Progenitor cell of endocrine pancreas (in vitro differentiated cells): ENCODE measurements around the gene FAM83C. TPM values are rescaled to one million over a fixed set of nuclear protein-coding genes. Genes with fewer than 3 reads are reported as not detected.

Experiments
- DNase-seq: peaks from one replicate; pipeline ENCODE4 v3.0.0; 2021; ENCODE audit warnings: low spot score; ENCODE audit not compliant: unreplicated experiment
- H3K27ac Mint-ChIP-seq: 2 replicates; pipeline ENCODE4 v1.8.0; 2021; ENCODE audit warnings: mild to moderate bottlenecking, moderate library complexity, mixed read lengths
- H3K27me3 Mint-ChIP-seq: 2 replicates; pipeline ENCODE4 v1.8.0; 2021; ENCODE audit warnings: mixed read lengths
- H3K36me3 Mint-ChIP-seq: 2 replicates; pipeline ENCODE4 v1.8.0; 2022; ENCODE audit warnings: mixed read lengths; ENCODE audit not compliant: insufficient read depth
- H3K4me1 Mint-ChIP-seq: 2 replicates; pipeline ENCODE4 v1.8.0; 2021; ENCODE audit warnings: low read depth, mixed read lengths
- H3K4me3 Mint-ChIP-seq: 2 replicates; pipeline ENCODE4 v1.8.0; 2021; ENCODE audit warnings: low read depth, mild to moderate bottlenecking, moderate library complexity, mixed read lengths
- H3K9me3 Mint-ChIP-seq: 2 replicates; pipeline ENCODE4 v1.8.0; 2021; ENCODE audit warnings: low read depth, mixed read lengths
- CTCF ChIP-seq: fragments of 200-600 bp; sonication (generic); IDR thresholded peaks from one replicate; pipeline ENCODE4 v1.5.0; 2021; ENCODE audit warnings: antibody characterized with exemption, mild to moderate bottlenecking; ENCODE audit not compliant: unreplicated experiment
- total RNA-seq: library from RNA; stranded (reverse); gene quantifications from 2 replicates; pipeline ENCODE4 v1.2.1, GENCODE V29; 2021

Gene FAM83C
- total RNA-seq, 1 donor from 2014 or later: not detected

GRCh38 chr20:35238170-35238569, 54.1 kb downstream of the FAM83C start:
- Mint-ChIP-seq H3K27me3 (no peaks in the 10 kb centered on the region), H3K4me3 (no peak overlapping the region), H3K9me3 (peaks cover 4% of the 10 kb centered on the region), H3K36me3 (peaks cover 3% of the 10 kb centered on the region), H3K27ac (no peak overlapping the region), H3K4me1 (no peaks in the 10 kb centered on the region)
- DNase-seq: no peak
- TF ChIP-seq CTCF: no peak

GRCh38 chr20:35237486-35237885, 54.7 kb downstream of the FAM83C start:
- Mint-ChIP-seq H3K36me3 (peaks cover 3% of the 10 kb centered on the region), H3K9me3 (peaks cover 3% of the 10 kb centered on the region), H3K4me1 (no peaks in the 10 kb centered on the region), H3K27me3 (no peaks in the 10 kb centered on the region), H3K4me3 (no peak overlapping the region), H3K27ac (no peak overlapping the region)
- TF ChIP-seq CTCF: no peak
- DNase-seq: no peak

GRCh38 chr20:35235881-35236280, 56.3 kb downstream of the FAM83C start:
- H3K4me3 Mint-ChIP-seq: no peak overlapping the region
- peaks cover 3% of the 10 kb centered on the region for H3K9me3 Mint-ChIP-seq
- H3K27ac Mint-ChIP-seq: no peak overlapping the region
- TF ChIP-seq CTCF: no peak
- no peaks in the 10 kb centered on the region for H3K27me3 Mint-ChIP-seq
- no peaks in the 10 kb centered on the region for H3K4me1 Mint-ChIP-seq
- DNase-seq: no peak
- H3K36me3 Mint-ChIP-seq: peaks cover 3% of the 10 kb centered on the region

Other genes with a start within 250 kb of the FAM83C start
- gene TRPC4AP, start 199.6 kb downstream of the FAM83C start, total RNA-seq: 122 and 123 TPM in 2 replicates
- 38.3 and 40.1 TPM in 2 replicates for gene EDEM2, start 145.1 kb downstream of the FAM83C start, total RNA-seq
- 0.51 and 0.55 TPM in 2 replicates for gene PROCR, start 120.4 kb downstream of the FAM83C start, total RNA-seq
- gene MMP24, start 65.7 kb downstream of the FAM83C start, total RNA-seq: 3.4 TPM in 2 replicates
- 55.6 and 59.1 TPM in 2 replicates for gene MMP24OS, start 14.3 kb downstream of the FAM83C start, total RNA-seq
- gene EIF6, start 7.7 kb downstream of the FAM83C start, total RNA-seq: 108 and 109 TPM in 2 replicates
- 59.2 and 65.0 TPM in 2 replicates for gene UQCC1, start 119.5 kb upstream of the FAM83C start, total RNA-seq
- not detected in 2 replicates for gene GDF5, start 145.8 kb upstream of the FAM83C start, total RNA-seq
- 73.2 and 76.9 TPM in 2 replicates for gene CEP250, start 163.2 kb upstream of the FAM83C start, total RNA-seq
- gene C20orf173, start 237.2 kb upstream of the FAM83C start, total RNA-seq: not detected in 2 replicates
- gene ERGIC3, start 249.7 kb upstream of the FAM83C start, total RNA-seq: 286 and 290 TPM in 2 replicates